ENCODE data around the gene PDE1C.

GRCh38 chr7:32066441-32066840 lies 3.8 kb downstream of the PDE1C start:
- TF ChIP-seq EZH2 (IDR thresholded peaks at IDR 0.05; ENCODE audit: low read length, unreplicated experiment) (no peak), CTCF (conservative IDR thresholded peaks at IDR 0.05; ENCODE audit: low read depth, low read length) (no peak), EZH2phosphoT487 (IDR thresholded peaks at IDR 0.05; ENCODE audit: borderline replicate concordance, low read length) (no peak)
